ENCODE data around the gene ANAPC5.

DNA sequence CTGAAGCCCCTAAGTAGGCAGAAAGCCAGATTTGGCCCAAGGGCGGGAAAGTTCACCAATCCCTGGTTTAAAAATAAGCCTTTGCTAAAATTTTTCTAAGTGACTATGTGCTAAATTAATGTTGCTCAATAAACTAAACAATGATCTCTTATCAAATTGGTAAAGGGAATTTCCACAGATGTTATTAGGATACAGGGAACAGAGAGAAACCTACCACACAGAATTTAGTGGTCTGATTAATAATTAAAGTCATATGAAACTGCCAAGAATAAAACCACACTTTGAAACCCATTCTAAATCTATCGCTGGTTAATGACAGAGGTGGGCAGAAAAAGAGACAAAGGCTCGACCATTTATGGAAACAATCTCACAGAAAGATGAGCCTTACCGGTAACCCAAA is 22.0 kb downstream of the ANAPC5 start:
- TF ChIP-seq, protein P1, sequence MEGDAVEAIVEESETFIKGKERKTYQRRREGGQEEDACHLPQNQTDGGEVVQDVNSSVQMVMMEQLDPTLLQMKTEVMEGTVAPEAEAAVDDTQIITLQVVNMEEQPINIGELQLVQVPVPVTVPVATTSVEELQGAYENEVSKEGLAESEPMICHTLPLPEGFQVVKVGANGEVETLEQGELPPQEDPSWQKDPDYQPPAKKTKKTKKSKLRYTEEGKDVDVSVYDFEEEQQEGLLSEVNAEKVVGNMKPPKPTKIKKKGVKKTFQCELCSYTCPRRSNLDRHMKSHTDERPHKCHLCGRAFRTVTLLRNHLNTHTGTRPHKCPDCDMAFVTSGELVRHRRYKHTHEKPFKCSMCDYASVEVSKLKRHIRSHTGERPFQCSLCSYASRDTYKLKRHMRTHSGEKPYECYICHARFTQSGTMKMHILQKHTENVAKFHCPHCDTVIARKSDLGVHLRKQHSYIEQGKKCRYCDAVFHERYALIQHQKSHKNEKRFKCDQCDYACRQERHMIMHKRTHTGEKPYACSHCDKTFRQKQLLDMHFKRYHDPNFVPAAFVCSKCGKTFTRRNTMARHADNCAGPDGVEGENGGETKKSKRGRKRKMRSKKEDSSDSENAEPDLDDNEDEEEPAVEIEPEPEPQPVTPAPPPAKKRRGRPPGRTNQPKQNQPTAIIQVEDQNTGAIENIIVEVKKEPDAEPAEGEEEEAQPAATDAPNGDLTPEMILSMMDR (conservative IDR thresholded peaks at IDR 0.05 in 1 of 2, IDR thresholded peaks at IDR 0.05 in 1 of 2; ENCODE audit: low read depth in 1 of 2, low read length in 2 of 2): no peak
- TF ChIP-seq EZH2 (IDR thresholded peaks at IDR 0.05; ENCODE audit: low read length, missing control alignments): no peak
